ENCODE results near the gene CCDC47. TPM values are rescaled to one million over a fixed set of nuclear protein-coding genes. Genes with fewer than 3 reads are reported as not detected.
A peak's percentile ranks its signal among the peaks of the same experiment; 100 is the strongest.

CCDC47 gene
- total and polyA plus RNA-seq, 2 of the 13 experiments (the other 11 are each of a cell fraction or from before 2014, with no cell fraction given): 59.3 to 99.5 TPM

DNA sequence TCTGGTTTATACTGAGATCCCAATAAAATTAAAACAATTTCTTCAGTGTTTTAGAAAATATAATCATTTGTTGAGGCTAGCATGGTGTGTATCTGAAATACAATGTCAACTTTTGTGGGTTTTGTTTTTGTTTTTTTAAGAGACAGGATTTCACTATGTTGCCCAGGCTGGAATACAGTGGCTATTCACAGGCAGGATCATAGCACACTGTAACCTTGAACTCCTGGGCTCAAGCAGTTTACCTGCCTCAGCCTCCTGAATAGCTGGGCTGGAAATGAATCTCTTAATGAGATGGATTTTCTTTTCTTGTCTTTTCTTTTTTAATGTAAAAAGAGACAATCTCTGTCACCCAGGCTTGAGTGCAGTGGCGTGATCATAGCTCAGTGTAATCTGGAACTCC is 12.7 kb upstream of the CCDC47 start (continued):
- TF ChIP-seq ZNF703 (CRISPR knock-in tag; IDR thresholded peaks at IDR 0.05; ENCODE audit: borderline replicate concordance) (no peak), MIER3 (CRISPR knock-in tag; IDR thresholded peaks at IDR 0.05; ENCODE audit: borderline replicate concordance) (peak; percentile 35; the same call in 1 of the 2 replicates), RXRA (CRISPR knock-in tag; IDR thresholded peaks at IDR 0.05) (no peak), MBNL3 (CRISPR knock-in tag; conservative IDR thresholded peaks at IDR 0.05) (no peak), FIP1L1 (IDR thresholded peaks at IDR 0.05; ENCODE audit: borderline replicate concordance, insufficient read depth, low read depth, low read length) (no peak), NAIF1 (CRISPR knock-in tag; IDR thresholded peaks at IDR 0.05; ENCODE audit: borderline replicate concordance) (no peak), FOXA3 (CRISPR knock-in tag; IDR thresholded peaks at IDR 0.05) (peak; percentile 62; the same call in 1 of the 2 replicates), ZNF75D (CRISPR knock-in tag; IDR thresholded peaks at IDR 0.05; ENCODE audit: borderline replicate concordance) (no peak), ZNF790 (CRISPR knock-in tag; IDR thresholded peaks at IDR 0.05; ENCODE audit: borderline replicate concordance) (no peak), ZNF10 (CRISPR knock-in tag; IDR thresholded peaks at IDR 0.05; ENCODE audit: borderline replicate concordance, low read depth) (no peak), ZNF891 (CRISPR knock-in tag; IDR thresholded peaks at IDR 0.05) (no peak), SOX6 (IDR thresholded peaks at IDR 0.05) (no peak), SOX6 (CRISPR knock-in tag; IDR thresholded peaks at IDR 0.05) (peak; percentile 33; the same call in 1 of the 2 replicates), ZNF724P (CRISPR knock-in tag; IDR thresholded peaks at IDR 0.05; ENCODE audit: borderline replicate concordance) (no peak), ERF (CRISPR knock-in tag; IDR thresholded peaks at IDR 0.05) (0 out of 2 replicates have a peak, but pooled peaks have one; percentile 5), DNMT3B (CRISPR knock-in tag; conservative IDR thresholded peaks at IDR 0.05) (no peak), EEA1 (CRISPR knock-in tag; IDR thresholded peaks at IDR 0.05; ENCODE audit: borderline replicate concordance) (no peak)
- TF ChIP-seq, protein P1, sequence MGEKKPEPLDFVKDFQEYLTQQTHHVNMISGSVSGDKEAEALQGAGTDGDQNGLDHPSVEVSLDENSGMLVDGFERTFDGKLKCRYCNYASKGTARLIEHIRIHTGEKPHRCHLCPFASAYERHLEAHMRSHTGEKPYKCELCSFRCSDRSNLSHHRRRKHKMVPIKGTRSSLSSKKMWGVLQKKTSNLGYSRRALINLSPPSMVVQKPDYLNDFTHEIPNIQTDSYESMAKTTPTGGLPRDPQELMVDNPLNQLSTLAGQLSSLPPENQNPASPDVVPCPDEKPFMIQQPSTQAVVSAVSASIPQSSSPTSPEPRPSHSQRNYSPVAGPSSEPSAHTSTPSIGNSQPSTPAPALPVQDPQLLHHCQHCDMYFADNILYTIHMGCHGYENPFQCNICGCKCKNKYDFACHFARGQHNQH (CRISPR knock-in tag; IDR thresholded peaks at IDR 0.05): 0 out of 2 replicates have a peak, but pooled peaks have one; percentile 17
- TF ChIP-seq, protein P2, sequence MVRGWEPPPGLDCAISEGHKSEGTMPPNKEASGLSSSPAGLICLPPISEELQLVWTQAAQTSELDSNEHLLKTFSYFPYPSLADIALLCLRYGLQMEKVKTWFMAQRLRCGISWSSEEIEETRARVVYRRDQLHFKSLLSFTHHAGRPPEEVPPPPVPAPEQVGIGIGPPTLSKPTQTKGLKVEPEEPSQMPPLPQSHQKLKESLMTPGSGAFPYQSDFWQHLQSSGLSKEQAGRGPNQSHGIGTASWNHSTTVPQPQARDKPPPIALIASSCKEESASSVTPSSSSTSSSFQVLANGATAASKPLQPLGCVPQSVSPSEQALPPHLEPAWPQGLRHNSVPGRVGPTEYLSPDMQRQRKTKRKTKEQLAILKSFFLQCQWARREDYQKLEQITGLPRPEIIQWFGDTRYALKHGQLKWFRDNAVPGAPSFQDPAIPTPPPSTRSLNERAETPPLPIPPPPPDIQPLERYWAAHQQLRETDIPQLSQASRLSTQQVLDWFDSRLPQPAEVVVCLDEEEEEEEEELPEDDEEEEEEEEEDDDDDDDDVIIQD (CRISPR knock-in tag; IDR thresholded peaks at IDR 0.05; ENCODE audit: low read depth): 0 out of 2 replicates have a peak, but pooled peaks have one; percentile 36
- TF ChIP-seq, protein P3, sequence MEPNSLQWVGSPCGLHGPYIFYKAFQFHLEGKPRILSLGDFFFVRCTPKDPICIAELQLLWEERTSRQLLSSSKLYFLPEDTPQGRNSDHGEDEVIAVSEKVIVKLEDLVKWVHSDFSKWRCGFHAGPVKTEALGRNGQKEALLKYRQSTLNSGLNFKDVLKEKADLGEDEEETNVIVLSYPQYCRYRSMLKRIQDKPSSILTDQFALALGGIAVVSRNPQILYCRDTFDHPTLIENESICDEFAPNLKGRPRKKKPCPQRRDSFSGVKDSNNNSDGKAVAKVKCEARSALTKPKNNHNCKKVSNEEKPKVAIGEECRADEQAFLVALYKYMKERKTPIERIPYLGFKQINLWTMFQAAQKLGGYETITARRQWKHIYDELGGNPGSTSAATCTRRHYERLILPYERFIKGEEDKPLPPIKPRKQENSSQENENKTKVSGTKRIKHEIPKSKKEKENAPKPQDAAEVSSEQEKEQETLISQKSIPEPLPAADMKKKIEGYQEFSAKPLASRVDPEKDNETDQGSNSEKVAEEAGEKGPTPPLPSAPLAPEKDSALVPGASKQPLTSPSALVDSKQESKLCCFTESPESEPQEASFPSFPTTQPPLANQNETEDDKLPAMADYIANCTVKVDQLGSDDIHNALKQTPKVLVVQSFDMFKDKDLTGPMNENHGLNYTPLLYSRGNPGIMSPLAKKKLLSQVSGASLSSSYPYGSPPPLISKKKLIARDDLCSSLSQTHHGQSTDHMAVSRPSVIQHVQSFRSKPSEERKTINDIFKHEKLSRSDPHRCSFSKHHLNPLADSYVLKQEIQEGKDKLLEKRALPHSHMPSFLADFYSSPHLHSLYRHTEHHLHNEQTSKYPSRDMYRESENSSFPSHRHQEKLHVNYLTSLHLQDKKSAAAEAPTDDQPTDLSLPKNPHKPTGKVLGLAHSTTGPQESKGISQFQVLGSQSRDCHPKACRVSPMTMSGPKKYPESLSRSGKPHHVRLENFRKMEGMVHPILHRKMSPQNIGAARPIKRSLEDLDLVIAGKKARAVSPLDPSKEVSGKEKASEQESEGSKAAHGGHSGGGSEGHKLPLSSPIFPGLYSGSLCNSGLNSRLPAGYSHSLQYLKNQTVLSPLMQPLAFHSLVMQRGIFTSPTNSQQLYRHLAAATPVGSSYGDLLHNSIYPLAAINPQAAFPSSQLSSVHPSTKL (CRISPR knock-in tag; IDR thresholded peaks at IDR 0.05): peak; percentile 57; the same call in 1 of the 2 replicates
